Adipocyte (in vitro differentiated cells): Measurements from ENCODE around the gene OPCML.

Experiments used
- DNase-seq: peaks from one replicate; pipeline ENCODE4 v3.0.0-alpha.2; 2015; ENCODE audit warnings: low read depth
- H3K27me3 ChIP-seq: replicated peaks from 2 replicates; pipeline ENCODE4 v1.7.0; 2013; ENCODE audit warnings: mild to moderate bottlenecking, low read length, moderate library complexity; ENCODE audit not compliant: control insufficient read depth, insufficient read depth
- H3K36me3 ChIP-seq: 2 replicates; pipeline ENCODE4 v1.7.0; 2013; ENCODE audit warnings: low read length, mild to moderate bottlenecking, moderate library complexity; ENCODE audit not compliant: control insufficient read depth, insufficient read depth, severe bottlenecking
- H3K4me1 ChIP-seq: 2 replicates; pipeline ENCODE4 v1.7.0; 2013; ENCODE audit warnings: mild to moderate bottlenecking, low read length, moderate library complexity; ENCODE audit not compliant: control insufficient read depth, insufficient read depth
- H3K4me3 ChIP-seq: 2 replicates; pipeline ENCODE4 v1.7.0; 2013; ENCODE audit warnings: mild to moderate bottlenecking, low read length, moderate library complexity
- H3K9ac ChIP-seq: 2 replicates; pipeline ENCODE4 v1.7.0; 2013; ENCODE audit warnings: mild to moderate bottlenecking, low read length, moderate library complexity
- H3K9me3 ChIP-seq: 2 replicates; pipeline ENCODE4 v1.7.0; 2013; ENCODE audit warnings: mild to moderate bottlenecking, low read length, moderate library complexity; ENCODE audit not compliant: control insufficient read depth

Gene OPCML

DNA sequence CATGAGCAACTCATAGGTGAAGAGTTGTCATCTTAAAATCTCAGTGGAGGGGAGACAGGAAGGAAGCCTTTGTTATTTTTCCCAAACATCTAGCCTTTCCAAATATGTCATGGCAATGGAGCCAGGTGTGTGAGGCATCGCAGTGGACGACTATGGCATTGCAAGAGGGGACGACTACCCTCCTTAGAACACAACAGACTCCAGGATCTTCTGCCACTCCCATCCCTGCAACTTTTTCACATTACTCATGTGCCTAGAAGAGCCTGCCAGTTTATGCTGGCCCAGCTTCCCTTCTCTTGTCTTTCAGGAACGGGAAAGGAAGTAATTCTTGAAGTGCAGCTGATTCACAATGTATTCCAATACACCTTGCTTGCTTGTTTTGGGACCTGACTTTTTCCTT is 1008.4 kb downstream of the OPCML start:
- H3K9ac ChIP-seq, result no peak overlapping the region
- no peak overlapping the region for H3K4me3 ChIP-seq
- no peak for DNase-seq
- no peaks in the 10 kb centered on the region for H3K4me1 ChIP-seq
- H3K36me3 ChIP-seq, result no peaks in the 10 kb centered on the region
- no peaks in the 10 kb centered on the region for H3K27me3 ChIP-seq
- no peaks in the 10 kb centered on the region for H3K9me3 ChIP-seq

DNA sequence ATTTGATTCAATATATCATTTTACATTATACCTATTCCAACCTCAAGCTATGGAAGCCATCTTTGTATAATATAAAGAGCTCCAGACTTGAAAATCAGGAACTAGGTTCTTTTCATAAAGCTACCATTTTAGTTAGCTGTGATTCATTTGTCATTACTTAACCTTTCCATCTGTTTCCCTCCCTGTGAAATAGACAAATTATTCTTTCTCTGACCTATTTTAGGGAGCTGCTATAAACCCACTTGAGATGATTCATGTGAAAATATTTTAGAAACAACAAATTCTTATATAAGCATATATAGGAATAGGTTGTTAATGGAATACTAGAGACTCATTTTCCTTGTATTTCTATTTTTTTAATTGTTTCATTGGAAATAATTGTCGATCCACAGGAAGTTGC is 1012.1 kb downstream of the OPCML start:
- Histone ChIP-seq H3K9me3 (no peaks in the 10 kb centered on the region), H3K9ac (no peak overlapping the region), H3K27me3 (no peaks in the 10 kb centered on the region), H3K4me1 (no peaks in the 10 kb centered on the region), H3K36me3 (no peaks in the 10 kb centered on the region), H3K4me3 (no peak overlapping the region)
- DNase-seq, result peak; percentile 2

DNA sequence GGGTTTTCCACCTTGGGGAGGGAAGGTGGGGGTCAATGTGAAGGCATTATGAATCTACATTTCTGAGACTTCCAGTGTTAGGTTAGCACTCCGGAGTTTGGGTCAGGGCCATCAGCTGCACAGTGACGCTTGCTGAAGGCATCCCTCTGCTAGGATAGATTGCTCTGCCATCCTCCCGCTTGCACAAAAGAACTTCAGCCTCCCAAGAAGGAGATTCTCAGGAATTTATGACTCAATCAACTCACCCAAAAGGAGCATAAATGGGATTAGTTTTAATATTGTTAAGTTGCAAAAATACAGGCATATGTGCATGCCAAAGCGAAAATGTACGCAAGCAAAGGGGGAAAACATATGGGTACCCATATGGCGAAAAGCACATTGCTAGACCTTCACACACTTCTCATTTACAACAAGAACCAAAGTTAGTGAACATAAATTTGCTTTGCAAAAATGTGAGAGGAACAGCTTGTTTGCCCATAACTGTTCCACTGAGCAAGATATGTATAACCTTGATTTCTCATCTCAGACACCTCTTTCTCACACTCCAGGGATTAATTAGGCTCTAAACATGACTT is 1013.0 kb downstream of the OPCML start:
- no peaks in the 10 kb centered on the region for H3K36me3 ChIP-seq
- H3K9ac ChIP-seq, result no peak overlapping the region
- peaks cover 1% of the 10 kb centered on the region for H3K27me3 ChIP-seq
- H3K4me3 ChIP-seq, result no peak overlapping the region
- DNase-seq, result no peak
- no peaks in the 10 kb centered on the region for H3K9me3 ChIP-seq
- H3K4me1 ChIP-seq, result no peaks in the 10 kb centered on the region

DNA sequence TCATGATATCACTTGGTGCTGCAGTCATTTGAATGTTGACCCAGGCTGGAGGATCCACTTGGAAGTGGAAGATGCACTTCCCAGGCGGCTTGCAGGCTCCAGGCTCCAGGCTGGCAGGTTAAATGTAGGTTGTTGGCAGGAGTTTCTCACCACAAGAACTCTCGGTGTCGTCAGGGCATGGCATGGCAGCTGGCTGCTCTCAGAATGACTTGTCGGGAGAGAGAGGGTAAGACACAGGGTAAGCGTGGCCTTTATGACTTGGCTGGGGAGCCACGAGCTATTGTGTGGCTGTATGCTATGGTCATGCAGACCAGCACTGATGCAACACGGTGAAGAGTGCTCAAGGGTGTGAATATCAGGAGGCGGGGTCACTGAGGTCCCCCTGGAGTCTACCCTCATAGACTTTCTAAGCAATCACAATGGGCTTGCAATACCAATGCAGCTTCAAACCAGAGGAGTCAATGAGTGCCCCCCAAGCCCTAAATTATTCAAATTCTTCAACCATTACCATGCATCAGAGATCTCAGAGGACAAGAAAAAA is 1027.7 kb downstream of the OPCML start:
- peaks cover 2% of the 10 kb centered on the region for H3K27me3 ChIP-seq
- no peaks in the 10 kb centered on the region for H3K4me1 ChIP-seq
- DNase-seq, result no peak
- H3K4me3 ChIP-seq, result no peak overlapping the region
- no peak overlapping the region for H3K9ac ChIP-seq
- no peaks in the 10 kb centered on the region for H3K36me3 ChIP-seq
- H3K9me3 ChIP-seq, result peaks cover 8% of the 10 kb centered on the region

GRCh38 chr11:132501356-132501755 is 1030.9 kb downstream of the OPCML start:
- no peak overlapping the region for H3K9ac ChIP-seq
- H3K4me3 ChIP-seq, result no peak overlapping the region
- no peaks in the 10 kb centered on the region for H3K4me1 ChIP-seq
- peaks cover 5% of the 10 kb centered on the region for H3K27me3 ChIP-seq
- no peaks in the 10 kb centered on the region for H3K36me3 ChIP-seq
- DNase-seq, result no peak
- H3K9me3 ChIP-seq, result no peaks in the 10 kb centered on the region

GRCh38 chr11:132499661-132500060 is 1032.6 kb downstream of the OPCML start:
- Histone ChIP-seq H3K9ac (no peak overlapping the region), H3K4me1 (no peaks in the 10 kb centered on the region)
- DNase-seq, result no peak

DNA sequence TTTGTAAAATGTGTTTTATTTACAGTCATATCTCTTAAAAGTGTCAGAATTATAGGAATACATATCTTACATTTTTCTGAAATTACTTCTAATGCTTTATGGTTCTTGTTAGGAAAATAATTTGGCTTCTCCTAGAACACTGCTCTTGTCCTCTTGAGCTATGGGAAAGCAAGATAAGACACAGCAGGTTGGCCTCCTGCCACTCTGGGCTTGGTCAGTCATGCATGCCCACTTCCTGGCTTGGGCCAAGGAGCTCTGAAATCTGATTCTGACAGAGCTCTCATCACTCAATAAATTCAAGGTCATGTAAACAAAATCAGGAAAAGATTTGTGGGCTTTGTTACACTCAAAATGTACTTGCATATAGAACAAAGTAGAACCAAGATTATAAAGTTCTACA is 1036.0 kb downstream of the OPCML start:
- peak; percentile 71 for DNase-seq
- Histone ChIP-seq H3K36me3 (no peaks in the 10 kb centered on the region), H3K4me1 (peaks cover 4% of the 10 kb centered on the region), H3K4me3 (no peak overlapping the region), H3K27me3 (peaks cover 3% of the 10 kb centered on the region), H3K9me3 (no peaks in the 10 kb centered on the region), H3K9ac (no peak overlapping the region)

More at GRCh38 chr11:132499661-132500060, 1032.6 kb downstream of the OPCML start:
- no peaks in the 10 kb centered on the region for H3K9me3 ChIP-seq
- peaks cover 3% of the 10 kb centered on the region for H3K27me3 ChIP-seq
- H3K36me3 ChIP-seq, result no peaks in the 10 kb centered on the region
- no peak overlapping the region for H3K4me3 ChIP-seq

DNA sequence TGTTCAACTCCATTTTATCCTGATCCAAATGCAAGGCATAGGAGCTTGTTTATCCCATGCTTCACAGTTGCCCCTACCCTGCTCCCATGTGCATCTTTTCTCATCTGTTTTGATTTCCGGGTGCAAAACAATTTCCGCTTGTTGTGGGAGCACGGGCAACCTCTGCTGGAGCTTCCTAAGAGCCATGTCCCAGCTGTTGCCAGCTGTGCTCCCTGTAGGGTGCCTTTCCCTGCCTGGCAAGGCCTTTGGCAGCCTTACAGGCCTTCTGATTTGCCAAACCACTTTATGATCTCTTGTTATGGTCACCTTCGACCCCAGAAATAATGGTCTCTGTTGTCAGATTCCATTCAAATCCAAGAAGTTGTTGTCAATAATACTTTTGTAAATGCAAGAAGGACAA is 1038.5 kb downstream of the OPCML start:
- peaks cover 1% of the 10 kb centered on the region for H3K27me3 ChIP-seq
- H3K9ac ChIP-seq, result no peak overlapping the region
- H3K4me3 ChIP-seq, result no peak overlapping the region
- no peaks in the 10 kb centered on the region for H3K9me3 ChIP-seq
- DNase-seq, result no peak
- H3K4me1 ChIP-seq, result peaks cover 10% of the 10 kb centered on the region
- H3K36me3 ChIP-seq, result no peaks in the 10 kb centered on the region

- Histone ChIP-seq H3K36me3 (no peaks in the 10 kb centered on the region), H3K9me3 (peaks cover 7% of the 10 kb centered on the region), H3K4me3 (no peak overlapping the region), H3K9ac (no peak overlapping the region), H3K4me1 (peaks cover 10% of the 10 kb centered on the region), H3K27me3 (no peaks in the 10 kb centered on the region)
- DNase-seq, result peak; percentile 21
Measured at GRCh38 chr11:132490978-132491377, 1041.3 kb downstream of the OPCML start.

GRCh38 chr11:132486060-132486459 is 1046.2 kb downstream of the OPCML start:
- peaks cover 4% of the 10 kb centered on the region for H3K4me1 ChIP-seq
- DNase-seq, result no peak
- H3K36me3 ChIP-seq, result no peaks in the 10 kb centered on the region
- no peaks in the 10 kb centered on the region for H3K27me3 ChIP-seq
- no peak overlapping the region for H3K4me3 ChIP-seq
- H3K9ac ChIP-seq, result no peak overlapping the region
- H3K9me3 ChIP-seq, result peaks cover 11% of the 10 kb centered on the region

- Histone ChIP-seq H3K27me3 (peaks cover 4% of the 10 kb centered on the region), H3K9me3 (peaks cover 3% of the 10 kb centered on the region), H3K4me3 (no peak overlapping the region), H3K4me1 (peaks cover 17% of the 10 kb centered on the region), H3K36me3 (no peaks in the 10 kb centered on the region), H3K9ac (no peak overlapping the region)
- peak; percentile 48 for DNase-seq
Measured at GRCh38 chr11:132475026-132475425, 1057.3 kb downstream of the OPCML start.
